GM18868 (cell line): ENCODE measurements around the gene FOSB.
A peak's percentile ranks its signal among the peaks of the same experiment; 100 is the strongest.
"Not testable (repeated sequence)": the region's sequence is repeated elsewhere in the genome, so short reads cannot be mapped to it uniquely, and the experiment has no call there.

ENCODE experiments used
- ATAC-seq: cut with Tn5 transposase; IDR thresholded peaks from one replicate; pipeline ENCODE4 v1.9.1; 2021; ENCODE audit warnings: mild to moderate bottlenecking, moderate library complexity; ENCODE audit not compliant: unreplicated experiment

The FOSB gene

DNA sequence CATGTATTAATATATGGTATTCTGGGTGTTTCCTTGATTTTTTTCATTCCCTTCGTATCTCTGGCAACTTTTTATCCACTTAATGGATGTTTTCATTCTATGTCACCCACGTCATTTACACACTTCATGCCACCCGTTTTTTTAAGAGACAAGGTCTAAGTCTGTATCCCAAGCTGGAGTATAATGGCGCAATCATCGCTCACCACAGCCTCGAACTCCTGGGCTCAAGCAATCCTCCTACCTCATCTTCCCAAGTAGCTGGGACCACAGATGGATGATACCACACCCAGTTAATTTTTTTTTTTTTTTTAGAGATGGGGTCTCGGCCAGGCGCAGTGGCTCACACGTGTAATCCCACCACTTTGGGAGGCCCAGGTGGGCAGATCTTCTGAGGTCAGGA is 36.1 kb downstream of the FOSB start:
- no peak for ATAC-seq

DNA sequence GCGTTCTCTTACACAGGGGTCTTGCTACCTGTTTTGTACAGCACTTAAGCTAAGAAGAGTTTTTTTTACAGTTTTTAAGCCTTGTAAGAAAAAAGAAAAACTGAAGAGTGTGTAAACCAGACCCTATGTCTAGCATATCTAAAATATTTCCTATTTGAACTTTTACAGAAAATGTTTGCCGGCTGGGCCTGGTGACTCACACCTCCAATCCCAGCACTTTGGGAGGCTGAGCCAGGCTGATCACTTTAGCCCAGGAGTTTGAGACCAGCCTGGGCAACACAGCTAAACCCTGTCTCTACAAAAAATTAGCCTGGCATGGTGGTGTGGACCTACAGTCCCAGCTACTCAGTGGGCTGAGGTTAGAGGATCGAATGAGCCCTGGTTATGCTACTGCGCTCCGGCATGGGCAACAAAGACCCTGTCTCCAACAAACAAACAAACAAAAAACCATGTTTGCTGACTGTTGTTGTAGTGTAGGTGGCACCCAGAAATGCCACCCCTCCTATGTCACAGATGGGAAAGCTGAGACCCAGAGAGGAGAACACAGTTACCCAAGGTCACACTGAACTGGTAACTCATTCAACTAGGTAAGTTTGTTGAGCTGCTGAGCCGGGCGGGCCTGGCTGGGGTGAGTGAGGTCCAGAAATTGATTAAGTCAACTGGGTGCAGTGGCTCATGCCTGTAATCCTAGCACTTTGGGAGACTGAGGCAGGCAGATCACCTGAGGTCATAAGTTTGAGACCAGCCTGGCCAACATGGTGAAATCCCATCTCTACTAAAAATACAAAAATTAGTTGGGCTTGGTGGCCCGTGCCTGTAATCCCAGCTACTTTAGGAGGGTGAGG is 37.6 kb downstream of the FOSB start:
- no peak for ATAC-seq

- no peak for ATAC-seq
Observed at GRCh38 chr19:45505996-45506245, 38.1 kb downstream of the FOSB start.

DNA sequence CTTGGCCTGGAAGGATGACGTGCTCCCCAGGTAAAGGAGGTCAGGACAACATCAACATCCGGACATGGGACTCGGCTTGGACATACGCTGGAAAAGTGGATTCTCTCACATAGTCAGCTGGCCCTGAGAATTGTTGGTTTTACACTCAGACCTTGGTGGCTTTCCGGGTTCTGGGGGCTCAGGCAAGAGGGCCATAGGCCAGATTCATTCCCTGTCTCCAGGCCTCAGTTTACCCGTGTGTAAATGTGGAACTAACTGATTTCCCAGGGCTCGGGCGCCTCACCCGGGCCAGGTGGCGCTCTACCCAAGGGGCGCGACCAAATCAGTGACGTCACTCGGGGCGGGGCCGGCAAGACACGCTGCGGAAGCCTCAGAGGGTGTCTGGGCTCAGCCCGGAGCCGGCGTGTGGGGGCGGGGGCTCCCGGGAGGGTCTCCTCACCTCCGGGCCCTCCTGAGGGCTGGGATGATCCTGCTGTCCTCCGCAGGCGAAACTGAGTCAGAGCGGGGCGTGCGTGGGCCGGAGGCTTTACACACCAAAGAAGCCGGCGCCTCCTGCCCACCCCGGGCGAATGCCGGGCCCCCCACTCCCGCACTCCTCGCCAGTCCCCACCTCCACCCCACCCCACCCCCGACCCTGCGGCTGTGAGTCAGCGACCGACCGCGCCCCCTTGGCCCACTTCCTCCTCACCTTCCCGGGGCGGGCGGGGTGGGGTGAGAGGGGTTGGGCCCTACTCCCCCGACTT is 38.6 kb downstream of the FOSB start:
- ATAC-seq, result peak; percentile 59

DNA sequence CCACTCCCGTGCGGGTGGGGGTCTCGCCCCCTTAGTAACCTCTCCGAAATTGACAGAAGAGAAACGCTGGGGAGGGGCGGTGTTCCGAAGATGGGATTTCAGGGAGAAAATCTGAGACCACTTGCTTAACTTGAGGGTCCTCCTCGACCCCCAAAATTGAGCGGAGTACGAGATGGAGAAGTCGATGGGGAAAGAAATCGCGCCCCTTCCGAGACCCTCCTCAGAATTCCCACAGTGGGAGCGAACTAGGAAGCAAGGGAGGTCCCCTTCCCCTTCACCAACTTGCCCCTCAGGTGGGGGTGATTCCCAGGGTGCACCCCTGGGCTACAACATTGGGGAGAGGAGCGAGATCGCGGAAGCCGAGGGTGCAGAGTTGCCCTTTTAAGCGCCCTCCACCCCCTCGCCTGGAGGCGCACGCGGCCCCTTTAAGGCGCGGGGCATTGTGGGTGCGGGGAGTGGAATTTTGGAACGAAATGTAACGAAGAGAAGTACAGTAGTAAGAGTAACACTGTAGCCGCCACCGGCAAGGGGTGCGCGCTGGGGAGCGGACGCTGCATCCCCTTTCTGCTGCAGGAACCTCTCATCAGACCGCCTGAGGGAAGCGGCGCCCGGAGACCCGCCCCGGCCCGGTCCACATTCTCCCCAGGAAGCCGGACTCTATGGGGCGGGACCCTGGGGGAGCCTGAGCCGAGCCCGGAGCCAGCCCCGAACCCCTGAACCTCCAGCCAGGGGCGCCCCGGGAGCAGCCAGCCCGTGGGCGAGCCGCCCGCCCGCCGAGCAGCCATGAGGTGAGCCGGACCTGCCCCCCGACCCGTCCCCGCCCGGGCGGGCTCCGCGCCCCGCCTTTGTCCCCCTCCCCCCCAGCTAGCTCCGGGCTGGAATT is 39.4 kb downstream of the FOSB start, which contains the start of gene VASP:
Gene VASP (plus strand): TSS at position 491 of the 883 bp plus-strand sequence. CDS start 293 bp downstream, at position 784.
- ATAC-seq, result peak; percentile 41

DNA sequence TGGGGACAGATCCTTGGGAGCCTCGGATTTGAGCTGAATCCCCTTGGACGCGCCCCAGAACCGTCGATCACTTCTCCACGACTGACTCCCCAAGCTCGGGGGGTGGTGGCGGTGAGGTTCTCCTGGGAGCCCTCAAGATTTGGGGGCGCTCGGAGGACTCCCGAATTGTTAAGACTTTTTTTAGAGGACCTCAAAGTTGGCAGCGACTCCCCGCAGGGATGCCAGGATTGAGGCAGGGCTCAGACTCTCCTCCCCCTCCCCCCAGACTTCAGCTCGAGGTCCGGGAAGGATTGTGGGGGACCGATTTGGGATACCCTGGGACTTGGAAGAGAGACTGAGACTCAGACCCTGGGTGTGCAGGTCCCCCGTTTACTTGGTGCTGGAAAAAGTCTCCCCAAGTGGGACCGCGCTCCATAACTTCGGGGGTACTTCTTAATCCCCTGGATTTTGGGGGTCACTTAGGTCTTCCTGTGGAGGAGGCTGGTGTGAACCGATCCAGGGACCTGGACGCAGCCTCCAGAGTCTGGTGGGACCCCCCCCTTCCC is 40.1 kb downstream of the FOSB start:
- ATAC-seq, result no peak

DNA sequence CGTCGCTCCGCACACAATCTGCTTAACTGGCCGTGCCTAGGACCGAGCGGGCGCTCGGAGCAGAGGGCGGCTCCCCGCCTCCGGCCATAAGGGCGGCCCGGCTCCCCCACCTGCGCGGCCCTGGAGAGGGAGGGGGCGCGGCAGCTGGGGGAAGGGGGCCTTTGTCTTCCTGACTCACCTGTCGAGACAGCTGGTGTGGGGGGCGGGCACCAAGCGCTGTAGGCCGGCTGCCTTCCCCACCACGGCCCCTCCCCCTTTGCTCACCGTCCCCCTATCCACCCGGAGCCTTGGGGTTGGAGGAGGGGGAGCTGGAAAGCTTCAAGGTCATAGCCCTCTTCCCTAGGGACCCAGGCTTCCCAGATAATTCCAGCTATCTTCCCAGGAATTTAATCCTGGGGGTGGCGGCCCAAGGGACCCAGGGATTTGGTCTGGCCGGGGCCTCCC is 40.6 kb downstream of the FOSB start:
- ATAC-seq, result no peak

DNA sequence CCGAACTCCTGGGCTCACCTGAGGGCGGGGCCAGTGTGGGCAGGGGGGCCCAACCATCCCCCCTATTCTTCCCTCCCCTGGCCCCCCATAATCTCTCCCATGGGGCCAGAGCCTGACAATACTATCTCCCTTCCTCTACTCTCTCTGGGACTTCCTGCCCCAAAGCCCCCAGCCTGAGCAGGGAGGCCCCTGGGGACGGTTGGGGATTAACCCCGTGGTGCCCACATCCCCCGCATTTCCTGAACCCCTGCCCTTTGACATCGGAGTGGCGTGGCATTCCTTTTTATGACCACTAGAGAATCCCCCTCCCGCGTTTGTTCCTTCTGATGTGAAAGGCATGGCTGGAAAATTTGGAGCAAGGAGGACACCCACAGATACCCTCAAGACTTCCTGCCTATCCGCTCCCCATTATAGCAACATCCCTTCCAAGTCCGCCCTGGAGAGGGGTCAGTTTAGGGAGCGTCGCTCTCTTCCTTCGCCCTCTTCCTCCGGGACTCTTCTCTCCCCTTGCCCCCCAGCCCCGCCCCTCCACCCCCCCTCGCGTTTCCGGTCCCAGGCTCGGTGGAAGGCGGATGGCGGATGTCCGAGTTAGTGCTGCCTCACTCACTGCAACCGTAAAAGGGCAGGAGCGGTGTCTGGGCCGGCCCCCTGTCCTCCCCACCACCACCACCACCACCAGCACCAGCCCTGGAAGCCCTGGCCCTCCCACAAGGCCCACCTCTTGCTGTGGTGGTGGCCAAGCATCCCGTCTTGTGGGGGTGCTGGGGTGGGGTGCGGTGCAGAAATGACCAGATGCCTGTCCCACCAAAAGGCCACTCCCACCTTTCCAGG is 41.3 kb downstream of the FOSB start:
- ATAC-seq, result no peak

DNA sequence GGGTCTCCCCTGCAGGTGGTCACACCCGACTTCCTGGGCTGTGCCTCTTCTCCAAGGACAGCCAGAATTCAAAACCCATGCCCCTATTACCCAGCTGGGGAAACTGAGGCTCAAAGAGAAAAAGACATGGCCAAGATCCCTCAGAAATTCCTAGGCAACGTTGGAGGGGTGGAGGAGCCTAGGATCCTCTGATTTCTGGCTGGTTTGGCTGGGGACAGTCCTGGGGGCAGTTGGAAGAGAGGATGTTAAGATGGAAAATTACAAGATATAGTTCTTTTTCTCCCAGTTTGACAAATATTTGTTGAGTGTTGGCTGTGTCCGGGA is 41.9 kb downstream of the FOSB start:
- ATAC-seq, result no peak

GRCh38 chr19:45510352-45510751 is 42.6 kb downstream of the FOSB start:
- not testable (repeated sequence) for ATAC-seq

DNA sequence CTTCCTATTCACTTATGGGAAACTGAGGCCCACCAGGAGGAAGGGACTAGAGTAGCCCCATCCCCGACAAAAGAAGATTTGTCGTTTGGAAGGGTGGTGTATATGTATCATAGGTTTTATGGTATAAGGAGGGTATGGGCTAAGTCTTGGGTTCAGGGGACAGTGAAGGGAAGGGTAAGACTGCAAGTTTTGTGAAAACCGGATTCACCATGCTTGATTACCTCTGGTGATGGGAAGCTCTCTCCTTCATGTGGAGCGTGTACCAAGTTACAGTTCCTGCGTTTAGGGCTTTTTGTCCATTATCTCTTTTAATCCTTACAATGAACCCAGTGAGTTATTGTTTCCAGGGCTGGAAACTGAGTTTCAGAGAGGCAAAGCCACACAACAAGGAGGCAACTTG is 43.3 kb downstream of the FOSB start:
- ATAC-seq, result no peak

DNA sequence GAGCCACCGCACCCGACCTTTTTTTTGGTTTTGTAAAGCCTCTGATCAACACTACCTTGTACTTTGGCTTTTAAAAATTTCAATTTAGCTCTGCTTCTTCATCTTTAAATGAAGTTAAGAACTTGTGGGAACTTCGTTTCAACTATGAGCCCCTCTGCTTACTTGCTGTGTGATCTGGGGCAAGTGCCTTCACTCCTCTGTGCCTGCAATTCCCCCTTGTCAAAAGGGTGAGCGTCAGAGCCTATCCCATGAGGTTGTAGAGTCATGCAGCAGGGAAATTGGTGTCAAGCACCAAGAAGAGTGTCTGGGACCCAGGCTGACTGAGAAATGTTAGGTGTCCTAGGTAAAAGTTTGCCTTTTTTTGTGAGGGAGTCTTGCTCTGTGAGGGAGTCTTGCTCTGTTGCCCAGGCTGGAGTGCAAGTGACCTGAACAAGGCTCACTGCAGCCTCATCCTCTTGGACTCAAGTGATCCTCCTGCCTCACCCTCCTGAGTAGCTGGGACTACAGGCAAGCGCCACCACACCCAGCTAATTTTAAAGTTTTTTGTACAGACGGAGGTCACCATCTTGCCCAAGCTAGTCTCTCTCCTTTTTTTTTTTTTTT is 45.2 kb downstream of the FOSB start:
- no peak for ATAC-seq

DNA sequence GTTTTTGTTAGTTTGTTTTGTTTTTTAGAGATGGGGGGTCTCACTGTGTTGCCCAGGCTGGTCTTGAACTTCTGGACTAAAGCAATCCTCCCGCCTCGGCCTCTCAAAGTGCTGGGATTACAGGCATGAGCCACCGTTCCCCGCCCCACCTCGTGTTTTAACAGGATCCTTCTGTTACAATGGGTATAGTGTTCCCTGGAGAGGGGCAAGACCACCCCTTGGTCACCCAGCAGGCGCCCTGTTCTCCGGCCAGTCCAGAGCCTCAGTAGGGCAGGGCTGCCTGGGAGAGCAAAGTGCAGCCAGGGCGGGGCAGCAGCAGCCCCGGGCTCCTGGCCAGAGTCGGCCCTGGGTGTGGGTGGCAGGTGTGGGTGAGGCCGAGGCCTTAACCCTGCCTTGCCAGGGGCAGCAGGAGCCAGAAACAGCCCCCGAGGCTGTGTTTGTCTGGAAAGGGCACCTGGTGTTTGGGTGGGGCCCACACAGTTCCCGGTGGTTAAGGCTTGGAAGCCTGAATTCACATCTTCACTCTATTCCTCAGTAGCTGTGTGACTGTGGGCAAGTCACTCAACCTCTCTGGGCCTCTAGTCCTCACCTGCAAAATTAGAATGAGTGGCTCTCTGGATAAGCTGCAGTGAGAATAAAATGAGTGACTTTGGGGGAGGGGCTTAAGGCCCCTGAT is 46.7 kb downstream of the FOSB start:
- no peak for ATAC-seq

- no peak for ATAC-seq
Observed at GRCh38 chr19:45515081-45515624, 47.4 kb downstream of the FOSB start.

- ATAC-seq, result no peak
Observed at GRCh38 chr19:45515807-45516401, 48.1 kb downstream of the FOSB start.

DNA sequence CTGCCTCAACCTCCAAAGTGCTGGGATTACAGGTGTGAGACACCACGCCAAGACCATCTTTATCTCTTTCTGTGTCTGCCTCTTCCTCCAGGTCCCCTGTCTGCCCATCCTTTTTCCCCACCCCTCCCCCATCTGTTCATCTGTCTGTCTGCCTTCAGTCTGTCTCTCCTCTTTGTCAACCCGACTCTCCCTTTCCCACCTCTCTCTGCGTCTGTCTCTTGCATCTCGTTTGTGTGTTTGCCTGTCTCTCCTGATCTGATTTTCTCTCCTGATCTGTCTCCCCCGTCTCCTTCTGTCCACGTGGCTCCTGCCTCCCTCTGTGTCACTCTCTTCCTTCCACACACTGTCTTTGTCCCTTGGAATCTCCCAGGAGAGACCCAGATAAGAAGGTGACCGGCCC is 49.4 kb downstream of the FOSB start:
- ATAC-seq, result no peak

- no peak for ATAC-seq
Observed at GRCh38 chr19:45517641-45518468, 50.1 kb downstream of the FOSB start.

DNA sequence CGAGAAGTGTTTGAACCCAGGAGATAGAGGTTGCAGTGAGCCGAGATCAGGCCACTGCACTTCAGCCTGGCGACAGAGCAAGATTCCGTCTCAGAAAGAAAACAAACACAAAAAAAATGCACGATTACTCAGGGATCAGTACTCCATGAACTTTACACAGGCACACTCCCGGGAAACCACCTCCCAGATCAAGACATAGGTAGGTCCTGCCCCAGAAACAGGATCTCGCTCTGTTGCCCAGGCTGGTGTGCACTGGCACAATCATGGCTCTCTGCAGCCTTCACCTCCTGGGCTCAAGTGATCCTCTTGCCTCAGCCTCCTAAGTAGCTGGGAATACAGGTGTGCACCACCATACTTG is 50.7 kb downstream of the FOSB start:
- ATAC-seq, result no peak
